RCC 7860 (cell line): ENCODE data around the gene ADK.
"Not testable (repeated sequence)": the region's sequence is repeated elsewhere in the genome, so short reads cannot be mapped to it uniquely, and the experiment has no call there.

Experiments used
- DNase-seq: peaks from one replicate; pipeline ENCODE4 v3.0.0-alpha.2; 2015; ENCODE audit warnings: low spot score
- FAIRE-seq: peaks from 2 replicates; lab custom pipeline; 2012; peaks lifted over from hg19 to GRCh38; lab: Jason Lieb, UNC

ADK gene

DNA sequence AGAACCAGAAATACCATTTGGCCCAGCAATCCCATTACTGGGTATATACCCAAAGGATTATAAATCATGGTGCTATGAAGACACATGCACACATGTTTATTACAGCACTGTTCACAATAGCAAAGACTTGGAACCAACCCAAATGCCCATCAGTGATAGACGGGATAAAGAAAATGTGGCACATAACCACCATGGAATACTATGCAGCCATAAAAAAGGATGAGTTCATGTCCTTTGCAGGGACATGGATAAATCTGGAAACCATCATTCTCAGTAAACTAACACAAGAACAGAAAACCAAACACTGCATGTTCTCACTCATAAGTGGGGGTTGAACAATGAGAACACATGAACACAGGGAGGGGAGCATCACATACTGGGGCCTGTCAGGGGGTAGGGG is 306.5 kb downstream of the ADK start:
- DNase-seq, FAIRE-seq: not testable (repeated sequence)

DNA sequence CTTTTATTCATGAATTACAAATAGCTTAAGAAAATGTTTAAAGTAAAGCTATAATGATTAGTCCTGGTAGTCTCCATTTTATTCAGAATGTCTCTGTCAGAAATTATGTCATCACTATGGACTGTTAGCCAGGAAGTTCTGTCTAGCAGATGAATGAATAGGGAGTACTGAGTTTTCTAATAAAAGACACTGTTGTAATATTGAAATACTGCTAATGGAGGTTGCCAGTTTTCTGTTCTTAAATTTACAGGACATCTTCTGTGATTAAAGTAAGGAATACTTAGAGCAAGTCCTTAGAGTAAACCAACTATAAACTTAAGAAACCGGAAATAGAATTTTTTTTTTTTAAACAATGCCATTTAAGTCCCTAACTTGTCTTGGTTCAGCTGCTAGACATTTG is 309.8 kb downstream of the ADK start:
- no peak for DNase-seq
- no peak for FAIRE-seq

DNA sequence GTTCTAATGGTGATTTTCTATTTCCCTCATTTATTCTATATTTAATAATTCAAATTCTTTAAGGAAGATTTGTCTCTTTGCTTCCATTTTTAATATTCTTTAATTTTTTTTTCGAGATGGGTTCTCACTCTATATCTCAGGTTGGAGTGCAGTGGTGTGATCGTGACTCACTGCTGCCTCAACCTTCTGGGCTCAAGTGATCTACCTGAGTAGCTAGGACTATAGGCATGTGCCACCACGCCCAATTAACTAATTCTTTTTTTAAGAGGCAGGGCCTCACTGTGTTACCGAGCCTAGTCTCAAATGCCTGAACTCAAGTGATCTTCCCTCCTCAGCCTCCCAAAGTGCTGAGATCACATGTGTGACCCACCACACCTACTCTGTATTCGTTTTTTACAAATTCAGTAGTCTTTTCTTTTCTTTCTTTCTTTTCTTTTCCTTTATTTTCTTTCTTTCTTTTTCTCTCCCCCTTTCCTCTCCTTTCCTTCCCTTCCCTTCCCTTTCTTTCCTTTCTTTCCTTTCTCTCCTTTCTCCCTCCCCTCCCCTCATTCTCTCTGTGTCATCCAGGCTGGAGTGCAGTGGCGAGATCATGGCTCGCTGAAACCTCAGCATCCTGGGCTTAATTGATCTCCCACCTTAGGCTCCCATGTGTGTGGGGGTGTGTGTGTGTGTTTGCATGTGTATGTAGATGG is 323.1 kb downstream of the ADK start:
- DNase-seq, result no peak
- FAIRE-seq, result no peak

DNA sequence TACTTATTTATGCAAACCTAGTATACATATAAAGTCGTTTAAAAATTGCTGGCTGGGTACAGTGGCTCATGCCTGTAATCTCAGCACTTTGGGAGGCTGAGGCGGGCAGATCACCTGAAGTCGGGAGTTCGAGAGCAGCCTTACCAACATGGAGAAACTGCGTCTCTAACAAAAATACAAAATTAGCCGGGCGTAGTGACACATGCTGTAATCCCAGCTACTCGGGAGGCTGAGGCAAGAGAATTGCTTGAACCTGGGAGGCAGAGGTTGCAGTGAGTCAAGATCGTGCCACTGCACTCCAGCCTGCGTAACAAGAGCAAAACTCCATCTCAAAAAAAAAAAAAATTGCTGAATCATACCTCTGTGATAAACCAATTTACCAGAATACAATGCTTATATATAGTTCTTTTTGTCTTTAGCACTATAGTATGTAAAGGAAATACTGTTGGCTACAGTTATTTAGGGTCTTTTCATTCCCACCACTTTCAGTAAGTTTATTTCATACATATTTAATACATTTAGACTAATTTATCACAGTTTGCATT is 325.2 kb downstream of the ADK start:
- DNase-seq, FAIRE-seq: not testable (repeated sequence)

DNA sequence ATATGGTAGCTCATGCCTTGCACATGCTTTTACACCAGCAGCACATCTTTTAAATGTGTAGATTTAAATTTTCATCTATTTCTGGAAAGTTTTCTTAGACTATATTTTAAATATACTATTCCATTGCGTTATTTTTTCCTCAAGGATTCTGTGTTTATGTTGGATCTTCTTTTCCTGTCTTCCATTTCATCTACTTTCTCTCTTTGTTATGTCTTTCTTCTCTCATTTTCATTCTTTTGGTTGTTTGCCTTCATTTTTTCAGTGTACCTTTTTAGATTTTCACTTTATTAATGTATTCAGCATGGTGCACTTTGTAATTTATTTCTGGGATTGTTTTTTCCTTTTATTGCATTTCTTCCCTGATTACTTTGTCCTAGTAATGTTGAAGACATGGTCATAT is 329.8 kb downstream of the ADK start:
- FAIRE-seq, result no peak
- DNase-seq, result no peak

DNA sequence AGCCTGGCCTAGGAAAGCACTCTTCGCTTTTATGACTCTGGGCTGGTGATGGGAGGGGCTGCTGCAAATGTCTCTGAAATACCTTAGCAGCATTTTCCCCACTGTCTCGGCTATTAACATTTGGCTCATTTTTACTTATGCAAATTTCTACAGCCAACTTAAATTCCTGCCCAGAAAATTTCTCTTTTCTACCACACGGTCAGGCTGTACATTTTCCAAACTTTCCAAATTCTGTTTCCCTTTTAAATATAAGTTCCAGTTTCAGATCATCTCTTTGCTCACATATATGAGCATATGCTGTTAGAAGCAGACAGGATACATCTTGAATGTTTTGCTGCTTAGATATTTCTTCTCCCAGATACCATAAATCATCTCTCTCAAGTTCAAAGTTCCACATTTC is 332.3 kb downstream of the ADK start:
- no peak for FAIRE-seq

DNA sequence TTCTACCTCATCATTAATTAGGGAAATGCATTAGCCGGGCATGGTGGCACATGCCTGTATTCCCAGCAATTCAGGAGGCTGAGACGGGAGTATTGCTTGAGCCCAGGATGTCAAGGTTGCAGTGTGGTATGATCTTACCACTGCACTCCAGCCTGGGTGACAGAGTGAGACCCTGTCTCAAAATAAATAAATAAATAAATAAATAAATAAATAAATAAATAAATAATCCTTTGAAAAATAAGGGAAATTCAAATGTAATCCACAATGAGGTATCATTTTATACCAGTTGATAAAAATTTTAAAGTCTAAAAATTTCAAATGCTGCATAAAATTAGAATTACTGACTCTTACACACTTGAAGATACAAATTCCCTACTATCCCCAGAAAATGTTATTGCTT is 334.3 kb downstream of the ADK start:
- no peak for DNase-seq
- FAIRE-seq, result no peak

More for the DNA sequence above, 332.3 kb downstream of the ADK start:
- no peak for DNase-seq

DNA sequence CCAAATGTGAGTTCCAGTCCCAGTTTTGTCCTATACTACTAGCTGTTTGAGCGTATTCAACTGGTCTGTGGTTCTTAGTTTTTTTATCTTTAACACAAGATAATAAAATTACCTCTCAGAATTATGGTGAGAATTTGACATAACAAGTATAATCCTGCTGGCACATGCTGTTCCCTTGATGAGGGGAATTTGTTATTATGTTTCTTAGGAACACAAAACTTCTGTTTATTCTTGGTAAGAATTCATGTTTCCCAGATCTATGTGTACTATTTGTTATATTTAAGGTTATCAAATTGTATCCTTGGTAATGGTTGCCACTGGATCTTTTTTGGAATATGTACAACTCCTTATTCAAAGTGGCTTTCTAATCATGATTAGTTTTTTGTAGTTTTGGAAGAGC is 335.6 kb downstream of the ADK start:
- FAIRE-seq (no peak), DNase-seq (no peak)

DNA sequence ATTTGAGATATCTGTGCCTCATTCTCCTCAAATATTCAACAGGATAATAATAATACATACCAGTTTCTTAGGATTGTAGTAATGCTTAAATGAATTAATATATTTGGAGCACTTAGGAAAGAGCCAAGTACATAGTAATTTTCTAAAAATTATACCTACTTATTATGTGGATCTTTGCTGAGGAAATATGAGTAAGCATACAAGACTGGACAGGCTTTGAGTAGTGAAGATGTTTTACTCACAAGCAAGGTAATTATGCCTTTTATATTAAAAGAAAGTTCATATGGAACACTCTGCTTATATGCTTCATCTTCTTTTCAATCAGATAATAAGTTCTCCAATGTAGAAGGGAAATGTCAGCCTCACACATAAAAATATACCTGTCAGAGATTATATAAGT is 337.9 kb downstream of the ADK start:
- no peak for DNase-seq
- FAIRE-seq, result no peak

DNA sequence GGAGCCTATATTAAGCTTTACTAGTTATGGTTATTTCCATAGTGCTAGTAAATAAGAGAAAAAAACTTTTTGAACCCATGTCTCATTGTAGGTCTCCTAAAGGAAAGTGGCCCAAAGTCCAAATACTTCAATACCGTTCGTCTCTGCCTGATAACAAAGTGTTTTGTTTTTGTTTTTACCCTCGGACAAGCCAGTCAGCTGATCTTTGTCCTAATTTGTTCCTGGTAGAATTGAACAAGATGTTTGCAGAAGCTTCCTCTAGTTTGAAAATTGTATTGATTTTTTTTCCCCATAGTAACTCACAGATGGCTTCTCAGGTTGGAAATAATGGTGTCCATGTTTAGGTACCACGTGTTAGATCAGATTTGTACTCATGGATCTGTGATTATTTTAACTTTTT is 339.5 kb downstream of the ADK start:
- DNase-seq (no peak), FAIRE-seq (no peak)

DNA sequence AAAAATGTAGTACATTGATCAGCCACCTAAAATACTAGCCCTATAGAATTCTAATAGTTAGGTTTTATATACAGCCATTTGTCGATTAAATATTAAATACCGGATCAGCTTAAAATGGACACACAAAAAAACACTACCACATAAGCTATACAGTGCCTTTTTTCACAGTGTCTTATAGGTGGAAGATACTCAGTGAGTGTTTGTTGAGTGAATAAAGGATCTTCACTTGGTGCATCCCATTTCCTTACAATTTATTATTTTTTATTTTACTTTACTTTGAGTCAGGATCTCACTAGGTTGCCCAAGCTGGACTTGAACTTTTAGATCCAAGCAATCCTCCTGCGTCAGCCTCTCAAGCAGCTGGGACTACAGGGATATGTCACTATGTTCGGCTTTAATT is 340.0 kb downstream of the ADK start:
- FAIRE-seq (no peak), DNase-seq (no peak)

DNA sequence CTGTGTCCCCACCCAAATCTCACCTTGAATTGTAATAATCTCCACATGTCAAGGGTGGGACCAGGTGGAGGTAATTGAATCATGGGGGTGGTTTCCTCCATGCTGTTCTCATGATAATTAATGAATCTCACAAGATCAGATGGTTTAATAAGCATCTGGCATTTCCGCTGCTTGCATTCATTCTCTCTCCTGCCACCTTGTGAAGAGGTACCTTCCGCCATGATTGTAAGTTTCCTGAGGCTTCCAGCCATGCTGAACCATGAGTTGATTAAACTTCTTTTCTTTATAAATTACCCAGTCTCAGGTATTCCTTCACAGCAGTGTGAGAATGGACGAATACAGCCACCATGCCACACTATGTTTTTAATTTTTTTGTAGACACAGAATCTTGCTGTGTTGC is 345.3 kb downstream of the ADK start:
- FAIRE-seq, result not testable (repeated sequence)

DNA sequence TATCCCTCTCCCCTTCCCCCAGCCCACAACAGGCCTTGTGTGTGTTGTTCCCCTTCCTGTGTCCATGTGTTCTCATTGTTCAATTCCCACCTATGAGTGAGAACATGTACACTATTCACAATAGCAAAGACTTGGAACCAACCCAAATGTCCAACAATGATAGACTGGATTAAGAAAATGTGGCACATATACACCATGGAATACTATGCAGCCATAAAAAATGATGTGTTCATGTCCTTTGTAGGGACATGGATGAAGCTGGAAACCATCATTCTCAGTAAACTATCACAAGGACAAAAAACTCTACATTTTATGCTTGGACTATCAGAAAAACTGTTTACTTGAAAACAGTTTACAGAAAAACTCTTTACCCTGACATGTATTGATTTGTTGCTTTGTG is 347.6 kb downstream of the ADK start:
- not testable (repeated sequence) for DNase-seq, FAIRE-seq

More for the DNA sequence above, 345.3 kb downstream of the ADK start:
- not testable (repeated sequence) for DNase-seq

DNA sequence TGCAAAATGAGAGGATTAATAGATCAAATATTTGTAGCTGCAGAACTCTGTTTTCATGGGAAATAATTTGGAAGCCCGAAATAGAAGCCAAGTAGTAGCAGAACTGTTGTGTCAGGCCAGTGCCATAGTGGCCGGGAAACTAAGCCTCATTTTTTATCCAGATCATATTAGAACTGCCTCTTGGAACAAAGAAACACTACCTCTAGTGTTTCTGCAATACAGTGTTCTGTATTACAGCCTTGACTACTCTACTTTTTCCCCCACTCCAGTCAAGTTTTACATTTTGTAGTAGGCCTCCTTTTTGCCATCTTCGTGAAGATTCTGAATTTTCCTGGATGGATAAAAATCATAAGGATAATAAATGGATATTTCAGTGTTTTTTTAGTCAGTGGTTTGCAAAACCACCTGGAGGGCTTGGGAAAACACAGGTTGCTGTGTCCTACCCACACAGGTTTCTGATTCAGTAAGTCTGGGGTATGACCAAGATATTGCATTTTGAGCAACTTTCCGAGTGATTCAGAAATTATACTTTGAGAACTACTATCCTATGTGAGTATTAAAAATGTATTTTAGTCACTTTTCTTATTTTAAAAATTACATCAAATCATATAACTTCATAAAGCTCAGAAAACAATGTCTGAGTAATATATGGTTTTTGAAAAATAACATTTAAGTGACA is 349.1 kb downstream of the ADK start:
- FAIRE-seq, result no peak
- no peak for DNase-seq

DNA sequence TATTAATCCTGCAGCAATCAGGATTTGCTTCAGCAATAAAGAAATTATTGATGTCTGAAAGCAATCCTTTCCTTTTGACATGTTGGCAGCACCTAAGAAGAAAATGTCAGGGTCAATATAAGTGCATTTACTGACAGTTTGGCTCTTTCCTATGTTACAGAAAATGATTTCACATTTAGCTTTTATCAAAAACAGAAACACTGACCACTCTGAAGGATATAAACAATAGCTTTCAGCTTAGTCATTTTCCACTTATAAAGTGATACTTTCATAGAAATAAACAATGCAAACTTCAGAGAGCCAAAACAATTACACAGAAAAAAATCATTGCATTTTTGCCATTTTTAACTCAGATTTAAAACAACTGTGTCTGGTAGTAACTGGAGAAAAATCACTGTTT is 349.8 kb downstream of the ADK start:
- FAIRE-seq, result no peak

DNA sequence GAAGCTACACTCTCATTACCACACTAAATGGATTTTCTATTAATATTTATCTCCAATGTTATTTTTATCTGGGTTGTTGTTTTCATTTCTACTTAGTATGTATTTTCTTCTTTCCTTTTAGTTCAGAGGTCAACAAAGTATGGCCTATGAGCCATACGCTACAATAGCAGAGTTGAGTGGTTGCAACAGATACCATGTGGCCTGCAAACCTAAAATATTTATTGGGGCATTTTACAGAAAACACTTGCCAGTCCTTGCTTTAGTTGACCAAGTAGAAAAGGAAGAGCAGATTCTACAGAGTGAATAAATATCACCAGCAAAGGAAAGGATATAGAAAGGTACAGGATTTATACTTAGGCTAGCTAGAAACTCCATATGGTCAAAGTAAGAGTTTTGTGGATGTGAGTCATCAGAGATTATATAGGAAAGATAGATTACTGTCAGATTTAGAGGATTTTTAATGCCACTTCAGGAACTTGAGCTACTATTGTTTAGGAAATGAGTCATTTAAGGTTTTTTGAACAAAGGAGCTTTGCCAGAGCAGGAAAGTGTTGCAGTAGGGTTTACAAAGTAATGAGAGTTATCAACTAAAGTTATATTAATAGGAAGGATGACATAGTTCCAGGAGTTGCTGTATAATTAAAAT is 352.1 kb downstream of the ADK start:
- DNase-seq, result peak; percentile 26
- FAIRE-seq, result peak; percentile 55

More for the DNA sequence above, 349.8 kb downstream of the ADK start:
- no peak for DNase-seq

DNA sequence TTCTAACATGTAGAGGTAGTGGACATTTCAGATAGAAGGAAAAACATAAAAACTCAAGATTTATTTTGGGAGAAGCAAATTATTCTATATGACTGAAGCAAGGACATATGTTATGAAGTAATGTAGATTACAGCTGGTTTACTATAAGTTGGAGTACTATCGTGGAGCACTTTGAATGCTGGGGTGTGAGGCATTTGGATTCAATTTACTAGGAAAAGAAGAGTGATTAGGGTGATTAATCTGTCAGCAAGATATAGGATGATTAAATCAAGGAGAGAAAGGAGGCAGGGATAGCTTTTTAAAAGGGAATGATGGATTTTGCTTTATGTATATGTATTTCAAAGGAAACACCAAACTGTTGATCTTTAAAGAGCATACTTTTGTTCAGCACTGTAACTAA is 356.9 kb downstream of the ADK start:
- no peak for DNase-seq
- FAIRE-seq, result no peak

DNA sequence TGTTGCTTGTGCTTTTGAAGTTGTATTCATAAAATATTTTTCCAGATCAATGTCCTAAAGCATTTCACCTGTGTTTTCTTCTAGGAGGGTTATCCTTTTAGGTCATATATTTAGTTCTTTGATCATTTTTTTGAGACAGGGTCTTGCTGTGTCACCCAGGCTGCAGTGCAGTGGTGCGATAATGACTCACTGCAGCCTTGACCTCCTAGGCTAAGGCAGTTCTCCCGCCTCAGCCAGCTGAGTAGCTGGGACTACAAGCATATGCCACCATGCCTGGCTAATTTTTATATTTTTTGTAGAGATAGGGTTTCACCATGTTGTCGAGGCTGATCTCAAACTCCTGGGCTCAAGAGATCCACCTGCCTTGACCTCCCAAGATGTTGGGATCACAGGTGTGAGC is 359.6 kb downstream of the ADK start:
- FAIRE-seq (no peak), DNase-seq (no peak)

DNA sequence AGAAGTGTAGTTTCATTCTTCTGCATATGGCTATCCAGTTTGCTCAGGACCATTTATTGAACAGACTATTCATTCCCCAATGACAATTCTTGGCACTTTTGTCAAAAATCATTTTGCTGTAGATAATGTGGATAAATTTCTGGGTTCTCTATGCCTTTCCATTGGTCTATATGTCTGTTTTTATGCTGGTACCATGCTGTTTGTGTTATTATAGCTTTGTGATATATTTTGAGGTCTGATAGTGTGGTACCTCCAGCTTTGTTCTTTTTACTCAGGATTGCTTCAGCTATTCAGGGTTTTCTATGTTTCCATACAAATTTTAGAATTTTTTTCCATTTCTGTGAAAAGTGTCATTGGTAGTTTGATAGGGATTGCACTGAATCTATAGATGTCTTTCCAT is 360.0 kb downstream of the ADK start:
- DNase-seq (no peak), FAIRE-seq (no peak)

DNA sequence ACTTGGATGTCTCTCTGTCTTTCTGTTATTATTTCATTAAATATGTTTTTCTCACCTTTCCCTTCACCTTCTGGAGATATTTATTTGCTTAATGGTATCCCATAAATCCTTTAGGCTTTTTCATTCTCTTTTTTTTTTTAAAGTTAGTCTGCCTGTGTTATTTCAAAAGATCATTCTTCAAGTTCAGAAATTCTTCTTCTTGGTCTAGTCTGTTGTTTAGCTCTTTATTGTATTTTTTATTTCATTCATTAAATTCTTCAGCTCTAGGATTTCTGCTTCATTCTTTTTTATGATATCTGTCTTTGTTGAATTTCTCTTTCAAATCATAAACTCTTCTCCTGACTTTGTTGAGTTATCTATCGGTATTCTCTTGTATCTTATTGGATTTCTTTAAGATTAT is 363.3 kb downstream of the ADK start:
- no peak for DNase-seq
- FAIRE-seq, result no peak

DNA sequence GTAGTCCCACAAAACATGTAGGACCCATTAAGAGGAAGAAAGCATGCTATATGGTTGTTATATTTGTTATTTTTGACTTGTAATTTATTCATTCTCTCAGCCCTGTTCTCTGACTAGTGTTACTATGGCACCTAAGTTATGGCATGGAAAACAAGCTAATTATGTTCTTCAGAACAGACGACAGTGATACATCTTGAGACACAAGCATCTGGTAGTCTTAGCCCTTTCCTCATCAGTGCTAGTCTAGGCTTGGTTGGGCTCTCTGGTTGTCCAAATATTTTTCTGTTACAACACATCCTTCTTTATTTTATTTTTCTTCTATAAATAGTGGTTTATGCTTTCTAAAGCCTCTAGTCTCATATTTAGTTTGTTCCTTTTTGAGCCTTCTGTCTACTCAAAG is 367.0 kb downstream of the ADK start:
- DNase-seq (no peak), FAIRE-seq (no peak)

DNA sequence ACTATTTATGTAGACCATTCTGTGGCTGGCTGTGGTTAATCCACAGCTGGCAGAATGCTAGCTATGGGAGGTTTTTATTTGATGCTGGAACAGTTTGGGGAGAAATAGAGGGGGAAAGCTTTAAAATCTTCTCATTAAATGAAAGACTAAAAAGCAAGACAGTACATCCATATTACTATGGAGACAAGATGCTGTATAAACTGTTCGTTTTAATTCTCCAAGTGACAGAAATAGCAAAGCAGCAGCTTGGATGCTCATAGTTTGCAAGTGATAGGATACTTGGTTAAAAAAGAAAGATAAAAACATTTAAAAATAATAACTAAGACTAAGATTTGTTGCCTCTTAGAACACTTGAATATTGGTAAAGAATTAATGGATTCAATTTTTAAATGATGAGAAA is 370.5 kb downstream of the ADK start:
- no peak for DNase-seq
- FAIRE-seq, result no peak
